HEK293 (cell line): ENCODE measurements around the gene ITPRIPL2.

Source experiments
- CTCF ChIA-PET: fragments of 350-600 bp; formaldehyde crosslinking; extraction: SDS; loops from one replicate; lab custom pipeline; 2021; ENCODE audit warnings: antibody characterized with exemption; lab: Yijun Ruan, JAX
- POLR2A ChIA-PET: fragments of 300-600 bp; formaldehyde crosslinking; extraction: SDS; loops from one replicate; lab custom pipeline; 2020; ENCODE audit warnings: antibody characterized with exemption, inconsistent platforms; lab: Yijun Ruan, JAX
- H3K27ac ChIP-seq: fragments of 200-500 bp; sonication (Bioruptor generic); 2 replicates; pipeline ENCODE4 v1.5.1; 2014; ENCODE audit warnings: low read depth, low read length, control low read depth, inconsistent platforms; ENCODE audit errors: extremely low read depth
- H3K36me3 ChIP-seq, 2 experiments: fragments of 200-500 bp in 1 of 2; sonication (Bioruptor generic) in 1 of 2; 1 replicate in 1 of 2; 2 replicates in 1 of 2; pipeline ENCODE4 v1.5.1; 2014 to 2017; ENCODE audit warnings: inconsistent platforms in 2 of 2, low read length in 2 of 2; ENCODE audit not compliant: control insufficient read depth in 2 of 2, insufficient read depth in 1 of 2
- H3K4me1 ChIP-seq: fragments of 200-500 bp; sonication (Bioruptor generic); 2 replicates; pipeline ENCODE4 v1.5.1; 2014; ENCODE audit warnings: mild to moderate bottlenecking, low read length, inconsistent platforms; ENCODE audit not compliant: control insufficient read depth, insufficient read depth
- H3K4me3 ChIP-seq: 2 replicates; pipeline ENCODE4 v1.5.1; 2011; ENCODE audit warnings: low read depth, mild to moderate bottlenecking, control low read depth, low read length, moderate library complexity
- H3K9me3 ChIP-seq: fragments of 200-500 bp; sonication (Bioruptor generic); 2 replicates; pipeline ENCODE4 v1.5.1; 2014; ENCODE audit warnings: low read depth, low read length, inconsistent platforms; ENCODE audit not compliant: control insufficient read depth, insufficient read depth
- MZF1 ChIP-seq: fragments of 450-650 bp; formaldehyde crosslinking; IDR thresholded peaks from 2 replicates; pipeline ENCODE4 v1.5.1; 2017; ENCODE audit warnings: missing biosample characterization, missing genetic modification characterization, borderline replicate concordance
- PRDM1 ChIP-seq: fragments of 450-650 bp; formaldehyde crosslinking; IDR thresholded peaks from 2 replicates; pipeline ENCODE4; 2016; ENCODE audit warnings: missing biosample characterization, missing genetic modification characterization
- PRDM6 ChIP-seq: fragments of 450-650 bp; formaldehyde crosslinking; IDR thresholded peaks from 2 replicates; pipeline ENCODE4 v1.5.1; 2017; ENCODE audit warnings: missing biosample characterization, missing genetic modification characterization
- SETDB1 ChIP-seq: IDR thresholded peaks from one replicate; pipeline ENCODE4 v1.6.1; 2017; ENCODE audit warnings: mild to moderate bottlenecking, low read length, moderate library complexity, mixed read lengths; ENCODE audit not compliant: insufficient read length
- WT1 ChIP-seq: fragments of 450-650 bp; formaldehyde crosslinking; IDR thresholded peaks from 2 replicates; pipeline ENCODE4 v1.5.1; 2016; ENCODE audit warnings: missing biosample characterization, missing genetic modification characterization
- YY2 ChIP-seq: fragments of 450-650 bp; formaldehyde crosslinking; IDR thresholded peaks from 2 replicates; pipeline ENCODE4 v1.5.1; 2016; ENCODE audit warnings: missing biosample characterization, missing genetic modification characterization
- ZNF121 ChIP-seq: fragments of 450-650 bp; formaldehyde crosslinking; IDR thresholded peaks from 2 replicates; pipeline ENCODE4 v1.5.1; 2016; ENCODE audit warnings: missing biosample characterization, missing genetic modification characterization
- ZNF138 ChIP-seq: fragments of 450-650 bp; formaldehyde crosslinking; IDR thresholded peaks from 2 replicates; pipeline ENCODE4 v1.5.1; 2016; ENCODE audit warnings: missing biosample characterization, missing genetic modification characterization, borderline replicate concordance
- ZNF140 ChIP-seq: fragments of 450-650 bp; formaldehyde crosslinking; IDR thresholded peaks from 2 replicates; pipeline ENCODE4 v1.5.1; 2016; ENCODE audit warnings: missing biosample characterization, missing genetic modification characterization
- ZNF366 ChIP-seq: fragments of 450-650 bp; formaldehyde crosslinking; conservative IDR thresholded peaks from 2 replicates; pipeline ENCODE4 v1.5.1; 2016; ENCODE audit warnings: missing biosample characterization, missing genetic modification characterization
- ZNF549 ChIP-seq: fragments of 450-650 bp; IDR thresholded peaks from 2 replicates; pipeline ENCODE4 v1.5.1; 2018; ENCODE audit warnings: missing biosample characterization, missing genetic modification characterization, mild to moderate bottlenecking, inconsistent platforms, moderate library complexity
- ZNF600 ChIP-seq: fragments of 450-650 bp; formaldehyde crosslinking; IDR thresholded peaks from 2 replicates; pipeline ENCODE4 v1.5.1; 2016; ENCODE audit warnings: missing biosample characterization, missing genetic modification characterization
- ZNF629 ChIP-seq: fragments of 450-650 bp; formaldehyde crosslinking; IDR thresholded peaks from 2 replicates; pipeline ENCODE4 v1.5.1; 2017; ENCODE audit warnings: missing biosample characterization, missing genetic modification characterization
- ZNF843 ChIP-seq: fragments of 450-650 bp; formaldehyde crosslinking; IDR thresholded peaks from 2 replicates; pipeline ENCODE4 v1.5.1; 2016; ENCODE audit warnings: missing biosample characterization, missing genetic modification characterization

ITPRIPL2 gene

GRCh38 chr16:19092653-19093410, 20.9 kb upstream of the ITPRIPL2 start:
- Histone ChIP-seq H3K4me1 (no peaks in the 10 kb centered on the region), H3K27ac (no peak overlapping the region)
- POLR2A ChIA-PET, result no interaction called here

GRCh38 chr16:19093631-19094541, 19.9 kb upstream of the ITPRIPL2 start:
- Histone ChIP-seq H3K36me3 (no peaks in the 10 kb centered on the region), H3K9me3 (no peaks in the 10 kb centered on the region), H3K4me3 (no peak overlapping the region), H3K4me1 (no peaks in the 10 kb centered on the region)
- no peak for TF ChIP-seq ZNF138 (tag by site-specific recombination)
- 0 out of 2 replicates have a peak, but pooled peaks have one; percentile 26 for TF ChIP-seq ZNF600 (tag by site-specific recombination)
- TF ChIP-seq, all 188 proteins: peak for 1
- ChIA-PET POLR2A (interaction anchor here (1.3 kb wide), 1 partner anchor 20 kb away, joined by 5 read pairs; the partner anchor contains the start of gene ITPRIPL2), CTCF (interaction anchor here (0.5 to 2.5 kb wide), 10 partner anchors 8 to 624 kb away, joined by 3 to 17 read pairs (median 4); partner anchors contain the start of genes IQCK, ITPRIPL2 and KNOP1)
- no peak overlapping the region for H3K27ac ChIP-seq

More at GRCh38 chr16:19092653-19093410, 20.9 kb upstream of the ITPRIPL2 start:
- no peaks in the 10 kb centered on the region for H3K36me3 ChIP-seq
- no peaks in the 10 kb centered on the region for H3K9me3 ChIP-seq
- TF ChIP-seq ZNF366 (peak; percentile 95), PRDM1 (tag by site-specific recombination) (0 out of 2 replicates have a peak, but pooled peaks have one; percentile 16), ZNF140 (no peak)
- CTCF ChIA-PET, result interaction anchor here (1.6 kb wide), 1 partner anchor 87 kb away, joined by 4 read pairs; no protein-coding TSS in a partner anchor
- no peak overlapping the region for H3K4me3 ChIP-seq

GRCh38 chr16:19094542-19095365, 19.0 kb upstream of the ITPRIPL2 start:
- POLR2A ChIA-PET, result interaction anchor here (1.3 kb wide), 1 partner anchor 19 kb away, joined by 5 read pairs; the partner anchor contains the start of gene ITPRIPL2
- H3K4me3 ChIP-seq, result no peak overlapping the region
- H3K9me3 ChIP-seq, result no peaks in the 10 kb centered on the region
- no peaks in the 10 kb centered on the region for H3K36me3 ChIP-seq
- TF ChIP-seq ZNF549 (tag by site-specific recombination), result peak; percentile 95
- no peak for TF ChIP-seq ZNF843 (tag by site-specific recombination)
- TF ChIP-seq ZNF121 (tag by site-specific recombination), result peak; percentile 72
- TF ChIP-seq SETDB1, result peak; percentile 12
- no peak for TF ChIP-seq WT1 (tag by site-specific recombination)
- TF ChIP-seq, all 188 proteins: peak for 3
- CTCF ChIA-PET, result interaction anchor here (0.6 to 2.5 kb wide), 13 partner anchors 8 to 294 kb away, joined by 3 to 17 read pairs (median 4); partner anchors contain the start of gene ITPRIPL2
- H3K4me1 ChIP-seq, result no peaks in the 10 kb centered on the region
- no peak overlapping the region for H3K27ac ChIP-seq

GRCh38 chr16:19095654-19096053, 18.1 kb upstream of the ITPRIPL2 start:
- Histone ChIP-seq H3K27ac (no peak overlapping the region), H3K9me3 (no peaks in the 10 kb centered on the region), H3K4me3 (no peak overlapping the region), H3K36me3 (no peaks in the 10 kb centered on the region), H3K4me1 (no peaks in the 10 kb centered on the region)
- ChIA-PET POLR2A (no interaction called here), CTCF (interaction anchor here (0.7 to 2.5 kb wide), 4 partner anchors 9 to 73 kb away, joined by 3 to 17 read pairs (median 4); partner anchors contain the start of gene ITPRIPL2)
- TF ChIP-seq MZF1 (tag by site-specific recombination) (peak; percentile 19; the same call in 1 of the 2 replicates), YY2 (tag by site-specific recombination) (no peak), ZNF629 (tag by site-specific recombination) (0 out of 2 replicates have a peak, but pooled peaks have one; percentile 34), PRDM6 (tag by site-specific recombination) (peak; percentile 21; the same call in 1 of the 2 replicates)
